HG02840 (cell line): ENCODE data around the gene CISTR.
"Not testable (repeated sequence)": the region's sequence is repeated elsewhere in the genome, so short reads cannot be mapped to it uniquely, and the experiment has no call there.

Experiments
- ATAC-seq: cut with Tn5 transposase; IDR thresholded peaks from one replicate; pipeline ENCODE4 v1.9.1; 2021; ENCODE audit warnings: mild to moderate bottlenecking, moderate library complexity, moderate number of reproducible peaks; ENCODE audit not compliant: unreplicated experiment, low FRiP score

The CISTR gene

GRCh38 chr12:53751336-53752191 lies at the start of gene CISTR:
Gene CISTR, minus strand, starts transcription at chr12:53751979.
- ATAC-seq: no peak

GRCh38 chr12:53798575-53798974 lies 46.8 kb upstream of the CISTR start:
- no peak for ATAC-seq

- no peak for ATAC-seq
Observed at GRCh38 chr12:53795927-53796326, 44.1 kb upstream of the CISTR start.

- no peak for ATAC-seq
Observed at GRCh38 chr12:53793221-53793620, 41.4 kb upstream of the CISTR start.

- ATAC-seq: no peak
Observed at GRCh38 chr12:53791735-53792326, 40.1 kb upstream of the CISTR start.

- no peak for ATAC-seq
Observed at GRCh38 chr12:53789570-53789969, 37.8 kb upstream of the CISTR start.

GRCh38 chr12:53788892-53789291 lies 37.1 kb upstream of the CISTR start:
- ATAC-seq: no peak

- ATAC-seq: no peak
Observed at GRCh38 chr12:53786411-53786810, 34.6 kb upstream of the CISTR start.

GRCh38 chr12:53785161-53785560 lies 33.4 kb upstream of the CISTR start:
- ATAC-seq: no peak

GRCh38 chr12:53782093-53782703 lies 30.4 kb upstream of the CISTR start:
- no peak for ATAC-seq

- no peak for ATAC-seq
Observed at GRCh38 chr12:53781228-53781801, 29.5 kb upstream of the CISTR start.

- no peak for ATAC-seq
Observed at GRCh38 chr12:53780323-53780722, 28.5 kb upstream of the CISTR start.

- ATAC-seq: not testable (repeated sequence)
Observed at GRCh38 chr12:53779679-53780078, 27.9 kb upstream of the CISTR start.

GRCh38 chr12:53777936-53778644 lies 26.3 kb upstream of the CISTR start:
- no peak for ATAC-seq

- no peak for ATAC-seq
Observed at GRCh38 chr12:53777412-53777811, 25.6 kb upstream of the CISTR start.

- ATAC-seq: no peak
Observed at GRCh38 chr12:53776872-53777271, 25.1 kb upstream of the CISTR start.

GRCh38 chr12:53775478-53776145 lies 23.8 kb upstream of the CISTR start:
- ATAC-seq: no peak

- no peak for ATAC-seq
Observed at GRCh38 chr12:53770281-53770680, 18.5 kb upstream of the CISTR start.

GRCh38 chr12:53768976-53769375 lies 17.2 kb upstream of the CISTR start:
- ATAC-seq: no peak

- no peak for ATAC-seq
Observed at GRCh38 chr12:53766881-53767280, 15.1 kb upstream of the CISTR start.
